Measurements from ENCODE around the gene CPN1.
"Not testable (repeated sequence)": the region's sequence is repeated elsewhere in the genome, so short reads cannot be mapped to it uniquely, and the experiment has no call there.

Gene CPN1

GRCh38 chr10:100081075-100082001 lies at the start of gene CPN1:
Gene CPN1, minus strand, starts transcription at chr10:100081869. Its CDS starts 244 bp downstream, at chr10:100081625.
- in situ Hi-C loops (cut with HindIII; ENCODE audit: low sequenced_read_pairs) = no loop called here

- in situ Hi-C loops (cut with HindIII; ENCODE audit: low sequenced_read_pairs) = no loop called here
Observed at GRCh38 chr10:100130831-100131230, 49.2 kb upstream of the CPN1 start.

- in situ Hi-C loops (cut with HindIII; ENCODE audit: low sequenced_read_pairs) = no loop called here
Observed at GRCh38 chr10:100129424-100129823, 47.8 kb upstream of the CPN1 start.

- in situ Hi-C loops (cut with HindIII; ENCODE audit: low sequenced_read_pairs) = no loop called here
Observed at GRCh38 chr10:100128951-100129350, 47.3 kb upstream of the CPN1 start.

- in situ Hi-C loops (cut with HindIII; ENCODE audit: low sequenced_read_pairs) = not testable (repeated sequence)
Observed at GRCh38 chr10:100125335-100125734, 43.7 kb upstream of the CPN1 start.

GRCh38 chr10:100124097-100124496 lies 42.4 kb upstream of the CPN1 start:
- in situ Hi-C loops (cut with HindIII; ENCODE audit: low sequenced_read_pairs) = no loop called here

- in situ Hi-C loops (cut with HindIII; ENCODE audit: low sequenced_read_pairs) = no loop called here
Observed at GRCh38 chr10:100122780-100123179, 41.1 kb upstream of the CPN1 start.

- in situ Hi-C loops (cut with HindIII; ENCODE audit: low sequenced_read_pairs) = no loop called here
Observed at GRCh38 chr10:100120550-100120949, 38.9 kb upstream of the CPN1 start.

GRCh38 chr10:100119726-100120125 lies 38.1 kb upstream of the CPN1 start:
- in situ Hi-C loops (cut with HindIII; ENCODE audit: low sequenced_read_pairs) = no loop called here

GRCh38 chr10:100114976-100115770 lies 33.5 kb upstream of the CPN1 start:
- in situ Hi-C loops (cut with HindIII; ENCODE audit: low sequenced_read_pairs) = no loop called here

GRCh38 chr10:100114460-100114859 lies 32.8 kb upstream of the CPN1 start:
- in situ Hi-C loops (cut with HindIII; ENCODE audit: low sequenced_read_pairs) = no loop called here

GRCh38 chr10:100109670-100110069 lies 28.0 kb upstream of the CPN1 start:
- in situ Hi-C loops (cut with HindIII; ENCODE audit: low sequenced_read_pairs) = no loop called here

GRCh38 chr10:100106865-100107264 lies 25.2 kb upstream of the CPN1 start:
- in situ Hi-C loops (cut with HindIII; ENCODE audit: low sequenced_read_pairs) = no loop called here

- in situ Hi-C loops (cut with HindIII; ENCODE audit: low sequenced_read_pairs) = no loop called here
Observed at GRCh38 chr10:100104300-100104699, 22.6 kb upstream of the CPN1 start.

GRCh38 chr10:100103581-100103980 lies 21.9 kb upstream of the CPN1 start:
- in situ Hi-C loops (cut with HindIII; ENCODE audit: low sequenced_read_pairs) = no loop called here

GRCh38 chr10:100101192-100102076 lies 19.8 kb upstream of the CPN1 start:
- in situ Hi-C loops (cut with HindIII; ENCODE audit: low sequenced_read_pairs) = no loop called here

- in situ Hi-C loops (cut with HindIII; ENCODE audit: low sequenced_read_pairs) = no loop called here
Observed at GRCh38 chr10:100100651-100101184, 19.0 kb upstream of the CPN1 start.

- in situ Hi-C loops (cut with HindIII; ENCODE audit: low sequenced_read_pairs) = no loop called here
Observed at GRCh38 chr10:100089241-100089640, 7.6 kb upstream of the CPN1 start.

- in situ Hi-C loops (cut with HindIII; ENCODE audit: low sequenced_read_pairs) = not testable (repeated sequence)
Observed at GRCh38 chr10:100086708-100087107, 5.0 kb upstream of the CPN1 start.

- in situ Hi-C loops (cut with HindIII; ENCODE audit: low sequenced_read_pairs) = no loop called here
Observed at GRCh38 chr10:100085596-100085995, 3.9 kb upstream of the CPN1 start.

- in situ Hi-C loops (cut with HindIII; ENCODE audit: low sequenced_read_pairs) = no loop called here
Observed at GRCh38 chr10:100083623-100084022, 2.0 kb upstream of the CPN1 start.
